Measurements from ENCODE around the gene FASLG.
"Not testable (repeated sequence)": the region's sequence is repeated elsewhere in the genome, so short reads cannot be mapped to it uniquely, and the experiment has no call there.

FASLG gene

GRCh38 chr1:172680733-172681275, 21.9 kb downstream of the FASLG start:
- no peak for DNase-seq (ENCODE audit: low spot score)

DNA sequence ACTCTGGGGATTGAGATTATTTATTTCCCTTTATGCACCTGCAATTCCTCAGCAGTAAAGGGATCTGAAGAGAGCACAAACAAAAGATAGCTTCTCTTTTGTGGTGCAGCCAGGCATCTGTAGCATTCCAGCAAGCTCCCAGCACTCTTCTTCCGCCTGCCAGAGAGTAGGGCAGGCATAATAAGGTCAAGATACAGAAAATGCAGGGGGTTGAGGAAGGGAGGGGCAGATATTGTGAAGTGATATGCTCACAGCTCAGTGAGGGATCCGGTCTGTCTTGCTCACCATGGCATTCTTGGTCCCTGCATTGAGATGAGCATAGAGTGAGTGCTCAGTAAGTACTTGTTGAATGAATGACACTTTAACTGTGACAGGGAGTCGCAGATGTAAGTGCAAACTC, 23.9 kb downstream of the FASLG start:
- DNase-seq (ENCODE audit: low spot score), result no peak

DNA sequence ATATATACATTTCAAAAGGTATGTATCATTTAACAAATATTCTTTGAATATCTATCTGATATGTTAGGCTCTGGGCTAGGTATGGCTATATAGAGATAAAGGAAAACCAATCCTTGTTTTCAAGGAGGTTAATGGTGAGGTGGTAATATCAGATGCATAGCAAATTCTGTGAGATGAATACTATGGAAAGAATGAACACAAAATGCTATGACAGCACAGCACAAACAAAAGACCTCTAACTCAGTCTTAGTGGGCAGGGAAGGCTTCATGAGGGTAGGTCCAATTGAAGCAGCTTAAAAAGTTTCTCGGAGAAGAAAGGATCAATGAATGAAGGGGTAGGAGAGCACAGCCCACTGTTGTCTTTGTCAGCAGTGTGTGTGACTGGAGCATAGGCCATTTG, 27.2 kb downstream of the FASLG start:
- DNase-seq (ENCODE audit: low spot score), result no peak

- not testable (repeated sequence) for DNase-seq (ENCODE audit: low spot score)
Measured at GRCh38 chr1:172688428-172689085, 29.7 kb downstream of the FASLG start.

DNA sequence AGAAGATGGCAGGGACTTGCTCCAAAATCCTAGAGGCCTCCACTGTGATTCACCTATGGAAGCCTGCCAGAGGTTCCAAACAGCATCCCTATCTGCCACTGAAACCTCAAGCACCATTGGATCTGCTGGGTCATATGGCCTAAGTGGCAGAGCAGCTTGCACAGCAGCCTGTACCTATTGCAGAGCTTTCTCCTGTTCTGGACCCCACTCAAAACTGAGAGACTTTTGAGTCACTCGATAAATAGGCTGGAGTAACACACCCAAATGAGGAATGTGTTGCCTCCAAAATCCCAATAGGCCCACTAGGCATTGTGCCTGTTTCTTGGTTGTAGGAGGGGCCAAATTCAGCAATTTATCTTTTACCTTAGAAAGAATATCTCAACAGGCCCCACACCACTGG, 32.0 kb downstream of the FASLG start:
- DNase-seq (ENCODE audit: low spot score), result not testable (repeated sequence)

DNA sequence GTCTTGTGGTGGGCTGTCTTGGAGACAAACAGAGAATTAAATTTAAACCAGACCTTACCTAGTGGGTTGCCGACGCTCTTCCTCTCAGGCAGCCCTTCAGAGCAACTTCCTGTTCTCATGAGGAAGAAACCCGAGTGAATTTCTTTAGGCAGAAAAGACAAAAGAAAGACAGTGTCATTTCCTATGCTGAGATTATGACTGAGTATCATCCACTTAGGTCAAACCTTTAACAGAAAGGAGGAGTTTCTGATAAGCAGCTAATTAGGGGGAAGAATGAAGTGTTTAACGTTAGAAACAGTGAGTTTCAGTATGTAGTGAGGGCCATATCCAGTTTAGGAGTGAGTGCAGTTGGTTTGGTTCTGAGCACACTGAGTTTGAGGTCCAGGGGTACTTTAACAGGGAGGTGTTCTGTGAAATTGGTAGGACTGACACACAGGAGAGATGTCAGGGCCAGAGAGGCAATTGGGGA, 38.7 kb downstream of the FASLG start:
- no peak for DNase-seq (ENCODE audit: low spot score)

- no peak for DNase-seq (ENCODE audit: low spot score)
Measured at GRCh38 chr1:172698224-172698623, 39.3 kb downstream of the FASLG start.

DNA sequence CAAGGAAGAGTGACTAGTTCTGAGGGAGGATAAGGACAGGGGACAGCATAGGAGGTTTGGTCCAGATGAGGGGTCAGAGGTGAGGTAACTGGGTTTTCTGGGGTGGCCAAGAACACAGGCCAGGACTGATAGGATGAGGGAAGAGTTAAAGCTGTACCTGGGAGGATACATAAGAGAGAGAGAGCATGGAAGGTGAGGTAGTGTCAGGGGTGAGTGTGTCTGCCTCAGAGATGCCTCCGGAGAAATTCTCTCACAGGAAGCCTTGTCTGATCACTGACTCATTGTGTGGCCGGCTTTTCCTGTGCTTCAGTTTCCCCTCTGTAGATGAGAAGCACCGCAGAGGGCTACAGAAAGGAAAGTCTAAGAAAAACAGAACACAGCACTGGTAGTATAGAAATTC, 40.2 kb downstream of the FASLG start:
- DNase-seq (ENCODE audit: low spot score), result no peak

- no peak for DNase-seq (ENCODE audit: low spot score)
Measured at GRCh38 chr1:172699695-172700227, 40.9 kb downstream of the FASLG start.

- no peak for DNase-seq (ENCODE audit: low spot score)
Measured at GRCh38 chr1:172700556-172700955, 41.7 kb downstream of the FASLG start.

DNA sequence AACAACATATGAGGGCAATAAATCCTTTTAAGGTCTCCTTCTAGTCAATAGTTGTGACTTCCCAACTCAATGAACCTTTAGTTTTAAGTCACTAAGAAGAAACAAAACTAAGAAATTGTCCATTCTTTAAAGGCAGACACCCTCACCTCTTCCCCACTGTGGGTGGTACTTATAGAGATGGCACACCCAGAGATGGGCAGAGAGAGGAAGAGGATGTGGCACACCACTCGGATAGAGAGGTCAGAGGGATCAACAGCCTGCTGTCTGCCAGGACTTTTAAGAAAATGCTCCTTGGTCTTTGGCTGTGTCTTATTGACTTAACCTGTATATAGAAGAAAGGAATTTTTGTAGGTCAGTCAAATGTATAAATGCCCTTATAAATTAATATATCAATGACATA, 45.1 kb downstream of the FASLG start:
- DNase-seq (ENCODE audit: low spot score), result no peak

DNA sequence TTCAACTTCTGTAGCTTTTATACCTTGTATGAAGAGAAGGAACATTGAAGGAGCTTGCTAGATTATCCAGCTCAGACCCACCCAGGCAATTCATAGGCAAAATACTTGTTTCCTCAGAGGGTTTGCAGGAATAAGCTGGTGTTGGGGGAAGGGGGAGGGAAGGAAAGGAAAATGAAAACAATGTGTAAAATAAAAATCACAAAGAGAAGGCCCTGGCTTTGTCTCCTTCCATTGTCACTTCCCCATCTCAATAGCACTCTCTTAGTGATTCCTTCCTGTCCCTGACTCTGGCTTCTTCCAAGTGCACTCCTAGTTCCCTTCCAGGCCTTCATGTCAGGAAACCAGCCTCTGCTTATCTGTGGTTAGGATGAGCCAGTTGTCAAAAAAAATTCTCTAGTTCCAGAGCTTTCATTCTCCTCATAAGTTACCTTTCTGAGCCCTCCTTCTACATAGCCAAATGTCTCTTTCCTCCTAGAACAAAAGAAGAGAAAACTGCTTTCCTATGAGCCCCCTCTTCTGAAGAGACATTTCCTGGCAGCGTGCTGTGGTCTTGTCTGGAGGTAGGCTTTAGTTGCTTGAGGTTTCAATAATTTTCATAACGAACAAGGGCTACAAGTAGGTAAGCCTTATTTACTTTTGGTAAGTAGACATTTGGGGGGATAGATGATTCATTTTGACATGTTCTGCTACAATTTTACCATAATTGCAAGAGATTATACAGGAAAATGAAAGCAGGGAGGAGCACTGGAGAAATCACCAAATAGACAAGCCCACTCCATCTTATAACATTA, 45.7 kb downstream of the FASLG start:
- DNase-seq (ENCODE audit: low spot score), result no peak

GRCh38 chr1:172708452-172708851, 49.5 kb downstream of the FASLG start:
- no peak for DNase-seq (ENCODE audit: low spot score)

GRCh38 chr1:172711558-172711957, 52.7 kb downstream of the FASLG start:
- no peak for DNase-seq (ENCODE audit: low spot score)

DNA sequence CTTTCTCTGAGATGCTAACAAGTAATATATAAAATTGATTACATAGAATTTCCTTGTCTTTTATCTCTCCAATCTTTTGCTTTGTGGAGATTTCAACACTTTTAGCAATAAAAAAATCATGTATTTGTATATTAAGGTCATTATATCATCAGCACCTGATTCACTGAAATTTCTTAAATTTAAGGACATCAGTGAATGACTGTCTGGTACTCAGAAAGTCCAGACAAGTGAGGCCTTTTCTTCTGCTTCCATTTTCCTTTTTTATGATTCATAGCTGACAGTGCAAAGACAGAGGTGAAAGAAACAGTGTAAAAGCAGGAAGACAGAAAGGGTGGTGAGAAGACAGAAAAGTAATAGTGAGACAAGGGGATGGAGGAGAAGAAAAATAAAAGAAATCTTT, 54.6 kb downstream of the FASLG start:
- DNase-seq (ENCODE audit: low spot score), result no peak

Data from Ammon's horn (tissue), 1 donor.